Thyroid gland (tissue), 4 donors: Measurements from ENCODE around the gene SYNPO2.

Experiments
- CTCF ChIP-seq, 6 experiments: fragments of 200-600 bp in 3 of 6; fragments of 450-650 bp in 3 of 6; sonication (generic) in 3 of 6; IDR thresholded peaks; one replicate each; pipeline ENCODE4 v1.5.1; 2016 to 2019; ENCODE audit warnings: antibody characterized with exemption in 6 of 6, mild to moderate bottlenecking in 2 of 6, inconsistent platforms in 1 of 6, moderate library complexity in 1 of 6
- POLR2A ChIP-seq, 2 donors: fragments of 450-650 bp; IDR thresholded peaks; one replicate each; pipeline ENCODE4 v1.6.1; 2017; ENCODE audit warnings: antibody characterized with exemption in 2 of 2, mild to moderate bottlenecking in 2 of 2, moderate library complexity in 1 of 2

DNA sequence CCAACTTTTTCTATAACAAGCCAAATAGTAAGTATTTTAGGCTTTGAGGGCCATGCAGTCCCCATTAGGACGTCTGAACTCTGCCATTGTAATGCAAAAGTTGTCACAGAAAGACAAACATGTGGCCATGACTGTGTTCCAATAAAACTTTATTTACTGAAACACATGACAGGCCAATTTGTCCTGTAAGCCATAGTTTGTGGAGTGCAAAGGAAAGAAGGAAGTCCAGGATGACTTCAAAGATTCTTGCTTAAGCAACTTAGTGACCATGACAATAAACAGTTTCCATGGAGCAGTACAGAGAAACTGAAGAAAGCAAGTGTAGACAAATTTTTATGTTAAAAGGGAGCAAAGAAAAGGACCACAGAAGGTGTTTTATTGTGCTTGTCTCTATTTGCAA lies 212.0 kb downstream of the SYNPO2 start:
- no peak for TF ChIP-seq CTCF (IDR thresholded peaks at IDR 0.05)
- TF ChIP-seq POLR2A (IDR thresholded peaks at IDR 0.05) = no peak
